Glutamatergic neuron (in vitro differentiated cells): ENCODE results near the gene MYCT1. TPM values are rescaled to one million over a fixed set of nuclear protein-coding genes. Genes with fewer than 3 reads are reported as not detected.

Source experiments
- DNase-seq: peaks from one replicate; pipeline ENCODE4 v3.0.0; 2022
- H3K27ac Mint-ChIP-seq: one replicate; pipeline ENCODE4 v1.8.0; 2020; ENCODE audit warnings: mild to moderate bottlenecking, mixed read lengths, inconsistent platforms; ENCODE audit not compliant: unreplicated experiment
- H3K27me3 Mint-ChIP-seq: one replicate; pipeline ENCODE4 v1.8.0; 2020; ENCODE audit warnings: mild to moderate bottlenecking, moderate library complexity, mixed read lengths, inconsistent platforms; ENCODE audit not compliant: unreplicated experiment
- H3K36me3 Mint-ChIP-seq: one replicate; pipeline ENCODE4 v1.8.0; 2020; ENCODE audit warnings: mild to moderate bottlenecking, mixed read lengths, inconsistent platforms; ENCODE audit not compliant: unreplicated experiment
- H3K4me1 Mint-ChIP-seq: one replicate; pipeline ENCODE4 v1.8.0; 2020; ENCODE audit warnings: mild to moderate bottlenecking, low read depth, mixed read lengths, inconsistent platforms; ENCODE audit not compliant: unreplicated experiment
- H3K4me3 Mint-ChIP-seq: one replicate; pipeline ENCODE4 v1.8.0; 2020; ENCODE audit warnings: mild to moderate bottlenecking, mixed read lengths, inconsistent platforms; ENCODE audit not compliant: unreplicated experiment
- H3K9me3 Mint-ChIP-seq: one replicate; pipeline ENCODE4 v1.8.0; 2020; ENCODE audit warnings: mild to moderate bottlenecking, moderate library complexity, mixed read lengths, inconsistent platforms; ENCODE audit not compliant: unreplicated experiment
- CTCF ChIP-seq: fragments of 200-600 bp; sonication (generic); IDR thresholded peaks from one replicate; pipeline ENCODE4 v1.5.0; 2021; ENCODE audit not compliant: partially characterized antibody, unreplicated experiment
- total RNA-seq: library from RNA; stranded (reverse); fragmentation: NEBNext Ultra II Directional; extraction: Animal tissue kit (Norgen Biotek cat#: 25700); gene quantifications from one replicate; pipeline ENCODE4 v1.2.1, GENCODE V29; 2021; ENCODE audit not compliant: unreplicated experiment

Gene MYCT1
- total RNA-seq, 1 donor from 2014 or later = not detected

DNA sequence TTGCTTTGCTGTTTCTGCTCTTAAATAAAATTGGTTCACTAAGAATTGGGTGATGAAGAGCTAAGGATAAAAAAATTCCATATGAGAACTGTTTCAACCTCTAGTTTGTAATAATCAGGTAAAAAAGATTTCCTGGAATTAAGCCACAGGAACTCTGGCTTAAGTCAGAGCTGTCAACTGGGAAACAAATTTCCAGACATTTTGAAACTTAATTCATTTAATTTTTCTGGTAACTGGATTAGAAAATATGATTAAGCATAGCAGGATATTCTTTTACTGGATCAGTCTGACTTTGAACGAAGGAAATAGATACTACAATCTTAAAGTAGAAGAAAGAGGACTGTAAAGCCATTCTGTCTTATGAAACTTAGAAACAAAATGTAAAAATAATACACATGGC is 51.6 kb downstream of the MYCT1 start:
- Mint-ChIP-seq H3K4me1 (no peaks in the 10 kb centered on the region), H3K27me3 (no peaks in the 10 kb centered on the region), H3K36me3 (no peaks in the 10 kb centered on the region), H3K27ac (no peak overlapping the region), H3K9me3 (no peaks in the 10 kb centered on the region), H3K4me3 (no peak overlapping the region)
- DNase-seq = no peak
- no peak for TF ChIP-seq CTCF

GRCh38 chr6:152750694-152751093 is 53.0 kb downstream of the MYCT1 start, which contains the start of gene VIP:
VIP (plus strand) TSS chr6:152750797; CDS start chr6:152752178, 1,381 bp downstream.
- Mint-ChIP-seq H3K27ac (no peak within 1 kb of the TSS), H3K4me3 (no peak within 1 kb of the TSS), H3K36me3 (no peaks in the 10 kb centered on the region), H3K27me3 (no peaks in the 10 kb centered on the region), H3K4me1 (no peaks in the 10 kb centered on the region), H3K9me3 (no peaks in the 10 kb centered on the region)
- TF ChIP-seq CTCF = no peak
- DNase-seq = no peak

DNA sequence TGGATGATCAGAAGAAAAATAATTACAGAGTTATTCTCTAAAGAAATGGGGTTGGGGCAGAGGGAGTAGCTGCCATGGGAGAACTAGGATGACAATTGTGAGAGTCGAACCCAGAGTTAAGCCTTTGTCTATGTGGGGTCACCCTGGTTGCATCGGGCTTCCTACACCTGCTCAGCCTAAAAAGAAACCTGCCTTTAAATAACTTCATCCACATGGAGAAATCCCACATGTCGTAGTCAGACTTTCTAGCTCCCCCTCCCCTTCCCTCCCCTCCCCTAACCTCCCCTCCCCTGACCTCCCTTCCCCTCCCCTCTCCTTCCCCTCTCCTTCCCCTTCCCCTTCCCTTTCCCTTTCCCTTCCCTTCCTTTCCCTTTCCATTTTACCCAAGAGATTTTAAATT is 67.6 kb downstream of the MYCT1 start:
- H3K4me3 Mint-ChIP-seq = no peak overlapping the region

DNA sequence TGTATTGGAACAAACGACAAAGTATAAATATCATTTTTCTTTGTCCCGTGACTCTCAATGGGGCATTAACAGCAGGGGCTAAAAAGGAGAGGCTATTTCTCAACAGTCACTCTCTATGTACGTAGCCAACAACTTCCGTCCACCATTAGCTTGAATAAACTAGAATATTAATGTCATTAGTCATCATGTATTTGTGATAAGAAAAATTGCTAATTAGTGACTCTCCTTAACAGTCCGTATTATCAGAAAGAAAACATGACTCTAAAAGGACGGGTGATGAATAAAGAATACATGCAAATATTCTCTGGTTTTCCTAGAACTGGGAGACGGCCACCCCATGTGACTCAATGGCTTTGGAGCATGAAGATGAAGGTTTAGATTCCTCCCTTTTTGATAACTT is 71.5 kb downstream of the MYCT1 start:
- H3K27me3 Mint-ChIP-seq = no peaks in the 10 kb centered on the region
- no peak overlapping the region for H3K27ac Mint-ChIP-seq
- TF ChIP-seq CTCF = no peak
- H3K36me3 Mint-ChIP-seq = no peaks in the 10 kb centered on the region
- no peak overlapping the region for H3K4me3 Mint-ChIP-seq
- H3K4me1 Mint-ChIP-seq = no peaks in the 10 kb centered on the region
- DNase-seq = no peak
- H3K9me3 Mint-ChIP-seq = no peaks in the 10 kb centered on the region

More for the DNA sequence above, 67.6 kb downstream of the MYCT1 start:
- H3K27ac Mint-ChIP-seq = no peak overlapping the region
- no peak for TF ChIP-seq CTCF
- H3K9me3 Mint-ChIP-seq = no peaks in the 10 kb centered on the region
- H3K36me3 Mint-ChIP-seq = no peaks in the 10 kb centered on the region
- H3K27me3 Mint-ChIP-seq = no peaks in the 10 kb centered on the region
- H3K4me1 Mint-ChIP-seq = no peaks in the 10 kb centered on the region
- no peak for DNase-seq

DNA sequence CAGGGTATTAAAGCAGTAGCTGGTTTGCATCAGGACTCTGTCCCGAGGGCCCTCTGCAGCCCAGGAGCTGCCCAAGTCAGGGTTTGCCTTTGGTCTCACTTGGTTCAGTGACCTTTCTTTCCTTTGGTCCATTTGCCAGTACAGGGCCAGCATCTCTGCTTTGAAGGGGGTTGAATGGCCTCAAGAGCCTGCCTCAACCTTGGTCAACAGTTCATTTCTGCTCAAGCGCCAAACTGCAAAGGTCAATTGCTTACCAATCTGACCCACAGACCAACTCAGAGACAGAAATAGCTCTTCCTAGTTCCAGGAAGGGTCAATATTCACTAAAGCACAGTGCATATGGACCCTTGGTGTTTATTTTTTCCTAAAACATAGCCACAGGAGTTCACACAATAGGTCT is 72.3 kb downstream of the MYCT1 start:
- Mint-ChIP-seq H3K27me3 (no peaks in the 10 kb centered on the region), H3K27ac (no peak overlapping the region), H3K4me3 (no peak overlapping the region), H3K4me1 (peaks cover under 1% of the 10 kb centered on the region), H3K36me3 (no peaks in the 10 kb centered on the region), H3K9me3 (no peaks in the 10 kb centered on the region)
- no peak for TF ChIP-seq CTCF
- no peak for DNase-seq
